GM21367 (cell line): ENCODE measurements around the gene SURF6.
"Not testable (repeated sequence)": the region's sequence is repeated elsewhere in the genome, so short reads cannot be mapped to it uniquely, and the experiment has no call there.

ENCODE experiments used
- ATAC-seq: cut with Tn5 transposase; IDR thresholded peaks from one replicate; pipeline ENCODE4 v1.9.1; 2021; ENCODE audit not compliant: unreplicated experiment

The SURF6 gene

GRCh38 chr9:133301253-133302230, 34.4 kb downstream of the SURF6 start:
- no peak for ATAC-seq

GRCh38 chr9:133299996-133300395, 36.0 kb downstream of the SURF6 start:
- ATAC-seq, result not testable (repeated sequence)

DNA sequence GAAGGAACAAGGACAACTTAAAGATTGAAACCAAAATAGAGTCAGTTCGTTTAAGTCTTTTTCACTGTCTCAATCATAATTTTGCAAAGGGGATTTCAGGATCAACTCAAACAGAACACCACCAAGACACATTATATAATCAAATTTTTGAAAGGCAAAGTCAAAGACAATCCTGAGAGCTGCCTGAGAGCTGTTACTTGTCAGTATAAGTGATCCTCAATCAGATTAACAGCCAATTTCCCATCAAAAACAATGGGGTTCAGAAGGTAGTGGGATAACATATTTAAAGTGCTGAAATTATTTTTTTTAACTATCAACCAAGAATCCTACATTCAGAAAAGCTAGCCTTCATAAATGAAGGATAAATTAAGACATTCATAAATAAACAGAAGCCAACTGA, 41.7 kb downstream of the SURF6 start:
- ATAC-seq, result no peak

DNA sequence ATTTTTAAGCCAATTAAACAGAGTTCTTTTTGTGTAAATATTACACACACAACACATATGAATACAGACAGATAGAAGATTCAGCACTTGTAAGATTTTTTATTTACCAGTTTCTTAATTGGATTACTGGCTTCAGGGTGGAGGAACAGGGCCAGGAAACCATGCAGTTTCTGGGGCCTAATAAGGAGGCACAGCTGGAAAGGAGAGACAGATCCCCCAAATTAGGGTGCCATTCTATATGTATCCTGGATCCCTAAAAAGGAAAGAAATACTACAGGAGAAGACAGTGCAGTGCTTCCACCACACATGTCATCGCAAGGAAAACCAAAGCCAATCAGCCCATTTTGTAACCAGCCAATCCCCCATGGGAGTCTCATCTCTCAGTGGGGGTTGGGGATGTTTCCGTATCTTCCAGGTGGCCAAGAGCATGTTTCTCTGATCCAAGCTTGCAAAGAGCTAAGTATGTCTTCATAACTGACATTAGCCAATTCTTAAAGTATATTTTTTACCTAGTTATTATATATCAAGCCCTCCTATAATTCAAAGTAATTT, 45.2 kb downstream of the SURF6 start:
- no peak for ATAC-seq

- ATAC-seq, result no peak
Observed at GRCh38 chr9:133286523-133286922, 49.5 kb downstream of the SURF6 start.

DNA sequence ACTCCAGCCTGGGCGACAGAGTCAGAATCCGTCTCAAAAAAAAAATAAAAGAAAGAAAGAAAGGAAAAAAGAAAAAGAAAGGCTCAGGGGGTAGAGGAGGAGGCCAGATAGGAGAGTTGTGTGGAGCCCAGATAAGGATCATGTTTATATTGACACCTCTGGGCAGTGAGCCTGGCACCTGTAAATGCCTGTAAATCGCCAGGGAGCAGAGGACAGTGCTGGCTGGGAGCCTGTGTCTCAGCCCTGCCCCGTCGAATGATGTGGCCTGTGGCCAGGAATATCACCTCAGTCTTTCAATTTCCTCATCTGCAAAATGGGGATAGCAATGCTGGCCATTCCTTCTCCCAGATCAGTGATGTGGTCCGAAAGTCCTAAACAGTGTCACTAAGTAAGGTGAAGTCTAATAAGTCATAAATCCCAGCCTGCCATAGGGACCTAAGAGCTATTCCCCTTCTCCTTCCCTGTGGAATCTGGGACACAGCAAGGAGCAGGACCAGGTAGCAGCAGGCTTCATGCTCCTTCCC, 50.7 kb downstream of the SURF6 start:
- no peak for ATAC-seq

DNA sequence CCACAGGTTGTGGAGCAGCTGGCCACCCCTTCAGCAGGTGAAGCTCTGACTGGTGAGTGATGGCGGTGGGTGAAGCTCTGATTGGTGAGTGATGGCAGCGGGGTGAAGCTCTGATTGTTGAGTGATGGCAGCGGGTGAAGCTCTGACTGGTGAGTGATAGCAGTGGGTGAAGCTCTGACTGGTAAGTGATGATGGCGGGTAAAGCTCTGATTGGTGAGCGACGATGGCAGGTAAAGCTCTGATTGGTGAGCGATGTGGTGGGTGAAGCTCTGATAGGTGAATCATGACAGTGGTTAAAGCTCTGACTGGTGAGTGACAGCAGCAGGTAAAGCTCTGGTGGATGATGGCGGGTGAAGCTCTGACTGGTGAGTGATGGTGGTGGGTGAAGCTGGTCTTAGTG, 51.6 kb downstream of the SURF6 start:
- ATAC-seq, result no peak

DNA sequence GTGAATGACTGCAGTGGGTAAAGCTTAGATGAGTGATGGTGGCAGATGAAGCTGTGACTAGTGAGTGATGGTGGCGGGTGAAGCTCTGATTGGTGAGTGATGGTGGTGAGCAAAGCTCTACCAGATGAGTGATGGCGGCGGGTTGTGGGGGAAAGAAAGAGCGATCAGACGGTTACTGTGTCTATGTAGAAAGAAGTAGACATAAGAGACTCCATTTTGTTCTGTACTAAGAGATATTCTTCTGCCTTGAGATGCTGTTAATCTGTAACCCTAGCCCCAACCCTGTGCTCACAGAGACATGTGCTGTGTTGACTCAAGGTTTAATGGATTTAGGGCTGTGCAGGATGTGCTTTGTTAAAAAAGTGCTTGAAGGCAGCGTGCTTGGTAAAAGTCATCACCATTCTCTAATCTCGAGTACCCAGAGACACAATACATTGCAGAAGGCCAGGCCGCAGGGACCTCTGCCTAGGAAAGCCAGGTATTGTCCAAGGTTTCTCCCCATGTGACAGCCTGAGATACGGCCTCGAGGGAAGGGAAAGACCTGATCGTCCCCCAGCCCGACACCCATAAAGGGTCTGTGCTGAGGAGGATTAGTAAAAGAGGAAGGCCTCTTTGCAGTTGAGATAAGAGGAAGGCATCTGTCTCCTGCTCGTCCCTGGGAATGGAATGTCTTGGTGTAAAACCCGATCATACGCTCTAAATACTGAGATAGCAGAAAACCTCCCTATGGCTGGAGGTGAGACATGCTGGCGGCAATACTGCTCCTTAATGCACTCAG, 52.5 kb downstream of the SURF6 start:
- ATAC-seq, result not testable (repeated sequence)

DNA sequence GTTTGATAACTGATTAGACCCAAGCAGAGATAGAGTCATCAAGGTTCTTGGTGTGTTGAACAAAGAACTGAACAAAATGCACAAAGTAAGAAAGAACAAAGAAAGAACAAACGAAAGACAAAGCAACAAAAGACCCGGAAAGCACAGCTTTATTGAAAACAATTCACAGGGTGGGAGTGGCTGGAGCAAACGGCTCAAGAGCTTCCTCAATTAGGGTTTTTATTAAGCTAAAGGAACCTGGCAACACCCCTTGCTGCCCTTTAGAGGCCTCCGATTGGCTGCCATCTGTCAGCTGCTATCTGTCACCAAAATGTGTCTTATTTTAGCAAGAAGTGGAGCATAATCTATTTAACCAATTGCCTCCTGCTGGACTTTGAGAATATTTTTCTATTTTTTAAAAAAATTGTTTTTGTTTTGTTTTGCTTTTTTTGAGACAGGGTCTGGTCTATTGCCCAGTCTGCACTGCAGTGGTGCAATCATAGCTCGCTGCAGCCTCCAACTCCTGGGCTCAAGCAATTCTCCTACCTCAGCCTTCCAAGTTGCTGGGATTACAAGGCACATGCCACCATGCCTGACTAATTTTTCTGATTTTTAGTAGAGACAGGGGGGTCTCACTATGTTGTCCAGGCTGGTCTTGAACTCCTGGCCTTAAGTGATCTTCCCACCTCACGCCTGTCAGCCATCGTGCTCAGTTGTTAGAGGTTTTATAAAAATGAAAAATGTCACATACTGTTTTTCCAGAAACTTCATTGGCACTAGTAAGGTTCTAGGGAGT, 53.3 kb downstream of the SURF6 start:
- ATAC-seq, result no peak

DNA sequence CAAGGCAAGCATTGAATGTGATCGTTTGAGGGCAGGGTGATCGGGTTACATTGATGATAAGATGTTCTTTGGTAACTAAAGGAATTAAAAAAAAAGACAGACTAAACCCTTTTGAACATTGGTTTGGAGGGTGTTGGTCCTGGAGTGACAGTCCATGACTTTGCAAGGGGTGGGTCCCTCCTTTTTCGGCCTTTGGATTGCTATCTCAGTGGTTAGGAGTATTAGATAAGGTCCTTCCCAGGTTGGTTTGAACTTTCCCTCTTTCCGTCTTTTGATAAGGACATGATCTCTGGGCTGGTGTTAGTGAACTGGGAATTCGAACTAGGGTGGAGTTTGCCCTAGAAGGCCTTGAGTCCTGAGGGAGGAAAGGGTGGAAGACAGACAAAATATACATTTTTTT, 55.6 kb downstream of the SURF6 start:
- no peak for ATAC-seq
